Stimulated activated CD8-positive, alpha-beta memory T cell treated with anti-CD3 and anti-CD28 coated beads, Interleukin-4, amount 100 ng/mL, for 24 hours (primary cell): ENCODE data around the gene GPR158.

Experiments used
- DNase-seq: peaks from one replicate; pipeline ENCODE4 v3.0.0-alpha.2; 2020; ENCODE audit warnings: low read depth

GPR158 gene

GRCh38 chr10:25578061-25578460 is 403.3 kb downstream of the GPR158 start:
- DNase-seq: no peak

GRCh38 chr10:25582961-25583360 is 408.2 kb downstream of the GPR158 start:
- no peak for DNase-seq

- DNase-seq: no peak
Observed at GRCh38 chr10:25600651-25601050, 425.9 kb downstream of the GPR158 start.

- DNase-seq: no peak
Observed at GRCh38 chr10:25604591-25604990, 429.8 kb downstream of the GPR158 start.

- DNase-seq: no peak
Observed at GRCh38 chr10:25614652-25615051, 439.9 kb downstream of the GPR158 start.

GRCh38 chr10:25615926-25616325 is 441.1 kb downstream of the GPR158 start:
- no peak for DNase-seq

- DNase-seq: no peak
Observed at GRCh38 chr10:25616903-25617592, 442.2 kb downstream of the GPR158 start.

GRCh38 chr10:25627606-25628005 is 452.8 kb downstream of the GPR158 start:
- DNase-seq: no peak

- no peak for DNase-seq
Observed at GRCh38 chr10:25629333-25629732, 454.5 kb downstream of the GPR158 start.

- DNase-seq: no peak
Observed at GRCh38 chr10:25631471-25631870, 456.7 kb downstream of the GPR158 start.

- DNase-seq: no peak
Observed at GRCh38 chr10:25632802-25633201, 458.0 kb downstream of the GPR158 start.

GRCh38 chr10:25633542-25633941 is 458.7 kb downstream of the GPR158 start:
- DNase-seq: no peak

GRCh38 chr10:25639646-25640045 is 464.8 kb downstream of the GPR158 start:
- DNase-seq: no peak

GRCh38 chr10:25641595-25641994 is 466.8 kb downstream of the GPR158 start:
- no peak for DNase-seq

- DNase-seq: no peak
Observed at GRCh38 chr10:25642721-25643120, 467.9 kb downstream of the GPR158 start.

GRCh38 chr10:25646371-25646770 is 471.6 kb downstream of the GPR158 start:
- no peak for DNase-seq

GRCh38 chr10:25651534-25651933 is 476.7 kb downstream of the GPR158 start:
- no peak for DNase-seq
